ENCODE results near the gene RAB3GAP1. TPM values are rescaled to one million over a fixed set of nuclear protein-coding genes. Genes with fewer than 3 reads are reported as not detected.

Gene RAB3GAP1
- polyA plus RNA-seq, 1 donor from 2014 or later = 43.3 TPM

- H3K9ac ChIP-seq (ENCODE audit: low read length) = no peak overlapping the region
- H3K4me2 ChIP-seq (ENCODE audit: low read length) = no peak overlapping the region
- TF ChIP-seq RAD21 (conservative IDR thresholded peaks at IDR 0.05) (no peak), TAF1 (IDR thresholded peaks at IDR 0.05; ENCODE audit: low read depth) (no peak), MXI1 (conservative IDR thresholded peaks at IDR 0.05; ENCODE audit: poor library complexity, severe bottlenecking) (no peak), EP300 (conservative IDR thresholded peaks at IDR 0.05; ENCODE audit: poor library complexity, severe bottlenecking) (no peak), CTCF (IDR thresholded peaks at IDR 0.05; ENCODE audit: poor library complexity, severe bottlenecking) (no peak), POLR2AphosphoS5 (IDR thresholded peaks at IDR 0.05) (no peak), SMC3 (conservative IDR thresholded peaks at IDR 0.05; ENCODE audit: poor library complexity) (no peak), REST (IDR thresholded peaks at IDR 0.05; ENCODE audit: borderline replicate concordance) (no peak), EZH2 (IDR thresholded peaks at IDR 0.05; ENCODE audit: borderline replicate concordance, insufficient read depth, low read length, poor library complexity, severe bottlenecking) (no peak)
- no peaks in the 10 kb centered on the region for H3K9me3 ChIP-seq (ENCODE audit: low read length)
- no peak overlapping the region for H2AFZ ChIP-seq (ENCODE audit: low read depth, low read length)
- no peaks in the 10 kb centered on the region for H3K36me3 ChIP-seq (ENCODE audit: insufficient read depth, low read length)
- H3K9me2 ChIP-seq (ENCODE audit: insufficient read depth, low read length) = no peaks in the 10 kb centered on the region
- no peak overlapping the region for H3K4me3 ChIP-seq (ENCODE audit: low read length)
- H3K27ac ChIP-seq (ENCODE audit: low read length) = no peak overlapping the region
- peaks cover 30% of the 10 kb centered on the region for H3K79me2 ChIP-seq (replicated peaks; ENCODE audit: insufficient read depth, low read length)
- H3K27me3 ChIP-seq (ENCODE audit: insufficient read depth, low read depth, low read length) = no peaks in the 10 kb centered on the region
- no peaks in the 10 kb centered on the region for H3F3A ChIP-seq (ENCODE audit: insufficient read depth, low read length, poor library complexity, severe bottlenecking)
- H4K20me1 ChIP-seq (ENCODE audit: insufficient read depth) = no peaks in the 10 kb centered on the region
Measured at GRCh38 chr2:135050132-135050531, 2.0 kb upstream of the RAB3GAP1 start.

GRCh38 chr2:135050684-135051083 is 1.4 kb upstream of the RAB3GAP1 start:
- H2AFZ ChIP-seq (ENCODE audit: low read depth, low read length) = no peak overlapping the region
- no peak overlapping the region for H3K27ac ChIP-seq (ENCODE audit: low read length)
- H3K4me2 ChIP-seq (ENCODE audit: low read length) = no peak overlapping the region
- H3K4me3 ChIP-seq (ENCODE audit: low read length) = no peak overlapping the region
- TF ChIP-seq RAD21 (conservative IDR thresholded peaks at IDR 0.05) (no peak), EZH2 (IDR thresholded peaks at IDR 0.05; ENCODE audit: borderline replicate concordance, insufficient read depth, low read length, poor library complexity, severe bottlenecking) (no peak), REST (IDR thresholded peaks at IDR 0.05; ENCODE audit: borderline replicate concordance) (no peak), MXI1 (conservative IDR thresholded peaks at IDR 0.05; ENCODE audit: poor library complexity, severe bottlenecking) (no peak), POLR2AphosphoS5 (IDR thresholded peaks at IDR 0.05) (no peak), EP300 (conservative IDR thresholded peaks at IDR 0.05; ENCODE audit: poor library complexity, severe bottlenecking) (no peak), CTCF (IDR thresholded peaks at IDR 0.05; ENCODE audit: poor library complexity, severe bottlenecking) (no peak), SMC3 (conservative IDR thresholded peaks at IDR 0.05; ENCODE audit: poor library complexity) (no peak), TAF1 (IDR thresholded peaks at IDR 0.05; ENCODE audit: low read depth) (no peak)
- H3K9me2 ChIP-seq (ENCODE audit: insufficient read depth, low read length) = no peaks in the 10 kb centered on the region
- no peaks in the 10 kb centered on the region for H3F3A ChIP-seq (ENCODE audit: insufficient read depth, low read length, poor library complexity, severe bottlenecking)
- no peaks in the 10 kb centered on the region for H4K20me1 ChIP-seq (ENCODE audit: insufficient read depth)
- no peaks in the 10 kb centered on the region for H3K9me3 ChIP-seq (ENCODE audit: low read length)
- no peak overlapping the region for H3K9ac ChIP-seq (ENCODE audit: low read length)
- H3K79me2 ChIP-seq (replicated peaks; ENCODE audit: insufficient read depth, low read length) = peaks cover 36% of the 10 kb centered on the region
- H3K27me3 ChIP-seq (ENCODE audit: insufficient read depth, low read depth, low read length) = no peaks in the 10 kb centered on the region
- H3K36me3 ChIP-seq (ENCODE audit: insufficient read depth, low read length) = no peaks in the 10 kb centered on the region

Data from neural cell (in vitro differentiated cells).